HG03378 (cell line): ENCODE measurements around the gene RAB3IL1.

Source experiments
- ATAC-seq: cut with Tn5 transposase; IDR thresholded peaks from one replicate; pipeline ENCODE4 v1.9.1; 2021; ENCODE audit warnings: mild to moderate bottlenecking, moderate library complexity; ENCODE audit not compliant: unreplicated experiment

The RAB3IL1 gene

DNA sequence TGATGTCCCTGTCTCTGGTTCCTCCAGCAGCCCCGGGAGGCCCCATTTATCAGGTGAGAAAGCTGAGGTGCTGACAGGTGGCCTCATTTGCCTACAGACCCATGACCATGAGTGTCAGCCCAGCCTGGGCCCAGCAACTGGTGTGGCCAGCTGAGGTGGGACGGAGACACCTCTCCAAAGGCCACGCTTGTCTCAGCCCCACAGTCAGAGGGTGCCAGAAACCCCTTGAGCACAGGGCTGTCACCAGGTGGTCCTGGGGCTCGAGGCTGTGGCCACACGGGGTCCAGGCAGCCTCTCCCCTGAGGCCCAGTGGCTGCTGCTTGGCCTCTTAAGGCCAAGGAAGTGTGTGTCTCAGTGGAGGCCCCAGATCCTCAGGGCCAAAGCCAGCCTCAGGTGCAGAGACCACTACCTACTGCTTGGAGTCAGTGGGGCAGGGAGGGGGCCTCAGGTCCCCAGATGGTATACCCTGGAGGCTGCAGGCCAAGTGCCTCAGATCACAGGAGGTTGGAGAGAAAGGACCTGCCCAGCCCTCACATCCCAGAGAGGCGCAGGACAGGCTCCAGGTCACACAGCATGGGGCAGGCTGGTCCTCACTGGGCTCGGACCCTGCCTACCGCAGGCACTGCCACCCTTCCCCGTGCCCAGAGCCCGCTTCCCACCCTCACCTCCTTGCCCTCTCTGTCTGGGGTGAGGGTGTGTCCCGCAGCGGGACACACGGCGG, 11.4 kb downstream of the RAB3IL1 start:
- no peak for ATAC-seq

DNA sequence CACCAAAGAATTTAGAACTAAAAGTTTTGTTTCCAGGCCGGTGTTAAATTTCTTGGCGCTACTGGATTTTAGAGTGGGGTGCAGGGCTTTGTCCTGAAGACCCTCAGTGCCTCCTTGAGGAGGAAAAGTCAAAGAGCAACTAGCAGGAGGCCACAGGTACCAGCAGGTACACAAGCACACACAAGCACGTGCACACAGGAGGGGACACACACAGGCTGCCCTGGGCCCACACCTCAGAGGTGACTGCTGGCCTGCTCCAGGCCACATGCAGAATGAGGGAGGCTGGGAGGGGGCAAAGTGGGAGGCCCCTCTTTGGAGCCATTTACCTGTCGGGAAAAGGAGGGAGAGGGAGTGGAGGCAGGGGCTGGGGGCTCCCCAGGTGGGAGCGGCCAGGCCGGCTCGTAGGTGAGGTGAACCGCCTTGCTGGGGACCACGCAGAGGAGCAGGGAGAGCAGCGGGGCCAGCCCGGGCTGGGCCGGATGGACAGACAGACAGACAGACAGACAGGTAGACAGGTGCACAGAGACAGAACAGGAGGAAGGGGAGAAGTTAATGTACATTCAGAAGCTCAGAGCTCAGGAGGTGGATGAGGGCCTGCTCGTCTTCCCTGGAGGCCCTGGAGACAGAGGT, 12.2 kb downstream of the RAB3IL1 start:
- ATAC-seq: no peak

DNA sequence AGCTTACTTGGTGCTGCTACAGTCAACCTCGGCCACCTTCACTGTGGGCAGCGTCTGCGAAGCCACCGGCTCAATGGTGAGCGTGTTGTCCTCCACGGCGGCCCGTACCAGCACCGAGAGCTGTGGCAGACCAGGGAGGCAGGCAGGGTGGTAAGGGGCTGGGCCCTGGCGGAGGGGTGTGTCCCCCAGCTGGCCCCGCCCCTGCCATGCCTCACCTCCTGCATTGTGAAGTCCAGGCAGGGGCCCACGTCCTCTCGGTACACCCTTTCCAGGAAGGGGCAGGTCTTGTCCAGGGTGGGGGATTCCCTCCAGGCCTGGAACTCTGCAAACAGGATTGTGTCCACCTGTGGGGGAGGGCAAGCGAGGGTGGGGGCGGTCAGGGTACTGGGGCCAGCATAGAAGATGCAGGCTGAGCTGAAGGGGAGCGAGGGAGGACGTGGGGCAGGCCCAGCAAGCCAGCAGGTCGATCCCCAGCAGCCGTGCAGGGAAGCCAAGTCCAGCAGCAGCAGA, 12.8 kb downstream of the RAB3IL1 start:
- no peak for ATAC-seq

DNA sequence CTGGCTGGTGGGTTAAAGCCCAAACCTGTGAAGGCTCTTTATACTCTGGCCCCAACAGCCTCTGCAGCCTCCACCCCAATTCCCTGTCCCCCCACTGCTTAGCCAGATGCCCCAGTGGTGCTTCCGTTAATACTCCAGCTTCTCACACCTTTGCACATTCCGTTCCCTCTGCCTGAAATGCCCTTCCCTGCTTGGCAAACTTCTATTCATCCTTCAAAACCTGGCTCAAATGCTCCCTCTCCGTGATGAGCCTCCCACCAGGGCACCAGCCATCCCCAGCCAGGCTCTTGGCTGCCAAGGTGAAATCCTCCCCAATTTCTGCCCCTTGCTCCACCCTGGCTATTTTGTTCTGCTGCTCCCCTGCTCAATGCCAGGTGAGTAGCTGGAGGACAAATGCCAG, 13.5 kb downstream of the RAB3IL1 start:
- ATAC-seq: no peak

DNA sequence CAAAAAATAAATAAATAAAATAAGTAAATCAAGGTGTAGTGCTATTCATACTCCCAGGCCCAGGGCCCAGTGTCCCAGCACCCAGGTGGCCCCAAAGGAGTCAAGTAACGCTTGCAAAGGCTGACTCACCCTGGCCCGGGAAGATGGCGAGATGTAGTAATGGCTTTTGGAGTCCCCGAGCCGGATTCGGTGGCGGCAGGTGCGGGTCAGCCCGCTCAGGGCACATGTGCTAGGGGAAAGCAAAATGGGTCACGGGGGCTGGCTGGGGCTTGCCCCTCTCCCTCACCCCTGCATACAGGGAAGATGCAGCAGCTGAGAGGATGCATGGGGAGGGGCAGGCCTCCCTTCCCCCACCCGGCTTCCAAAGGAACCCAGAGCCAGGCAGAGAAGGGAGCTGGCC, 15.1 kb downstream of the RAB3IL1 start:
- no peak for ATAC-seq

DNA sequence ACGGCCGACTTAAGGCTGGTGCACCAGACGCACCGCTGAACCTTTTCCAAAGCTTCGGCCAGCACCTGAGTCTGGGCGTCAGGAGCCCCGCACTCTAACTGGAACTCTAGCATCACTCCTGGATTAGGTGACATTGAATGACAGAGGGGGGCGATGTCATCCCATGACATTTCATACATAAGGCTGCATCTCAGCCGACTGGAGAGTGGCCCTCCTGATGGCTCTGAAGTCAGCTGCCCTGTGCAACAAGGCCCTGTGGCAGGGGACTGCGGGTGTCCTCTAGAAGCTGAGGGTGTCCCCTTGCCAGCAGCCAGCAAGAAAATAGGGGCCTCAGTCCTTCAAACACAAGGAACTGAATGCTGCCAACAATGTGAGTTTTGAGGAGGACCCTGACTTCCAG, 16.0 kb downstream of the RAB3IL1 start:
- ATAC-seq: no peak

DNA sequence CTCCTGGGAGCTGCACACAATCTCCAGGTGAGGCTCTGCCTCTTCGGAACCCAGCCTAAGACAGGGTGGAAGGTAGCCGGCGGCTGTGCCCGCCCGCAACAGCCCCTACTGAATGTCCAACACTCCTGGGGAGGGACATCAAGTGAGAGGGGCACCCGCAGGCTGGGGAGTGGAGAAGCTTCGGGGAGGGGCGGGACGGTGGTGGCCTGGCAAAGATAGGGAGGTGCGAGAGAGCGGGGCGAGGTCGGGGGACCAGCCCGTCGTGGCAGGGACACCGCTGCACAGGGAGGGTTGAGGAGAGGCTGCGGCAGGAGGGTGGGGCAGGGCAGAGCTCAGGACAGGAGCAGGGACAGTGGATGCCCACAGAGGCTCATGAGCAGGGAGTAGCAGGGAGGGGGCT, 17.1 kb downstream of the RAB3IL1 start:
- no peak for ATAC-seq

DNA sequence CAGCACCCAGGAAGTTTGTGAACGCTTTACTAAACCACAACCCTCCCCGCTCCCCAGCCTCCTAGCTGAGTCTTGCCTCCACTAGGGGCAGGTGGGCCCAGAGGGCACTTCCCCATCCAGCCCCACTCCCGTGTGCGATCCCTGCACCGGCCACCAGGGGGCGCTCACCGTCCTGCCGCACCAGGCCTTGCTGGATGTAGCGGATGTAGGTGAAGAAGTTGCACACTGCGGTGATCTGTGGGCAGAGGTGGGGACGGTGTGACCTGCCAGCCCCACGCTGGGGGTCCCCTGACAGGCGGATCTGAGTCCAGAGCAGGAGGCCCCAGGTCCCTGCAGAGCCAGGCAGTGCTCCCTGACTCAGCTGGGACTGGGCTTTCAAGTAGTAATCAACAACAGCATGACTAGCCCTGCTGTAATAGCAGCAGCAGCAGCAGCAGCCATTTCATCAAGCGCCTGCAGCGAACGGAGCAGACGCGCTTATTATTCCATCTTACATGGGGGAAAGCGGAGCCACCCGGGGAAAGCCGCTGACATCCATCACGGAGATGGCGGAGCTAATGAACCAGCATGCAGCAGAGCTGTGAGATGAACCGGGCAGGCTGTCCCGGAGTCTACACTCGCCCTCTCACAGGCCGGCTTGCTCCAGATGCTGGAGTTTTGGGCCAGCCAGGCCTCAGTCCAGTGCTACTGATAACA, 18.1 kb downstream of the RAB3IL1 start:
- ATAC-seq: no peak

DNA sequence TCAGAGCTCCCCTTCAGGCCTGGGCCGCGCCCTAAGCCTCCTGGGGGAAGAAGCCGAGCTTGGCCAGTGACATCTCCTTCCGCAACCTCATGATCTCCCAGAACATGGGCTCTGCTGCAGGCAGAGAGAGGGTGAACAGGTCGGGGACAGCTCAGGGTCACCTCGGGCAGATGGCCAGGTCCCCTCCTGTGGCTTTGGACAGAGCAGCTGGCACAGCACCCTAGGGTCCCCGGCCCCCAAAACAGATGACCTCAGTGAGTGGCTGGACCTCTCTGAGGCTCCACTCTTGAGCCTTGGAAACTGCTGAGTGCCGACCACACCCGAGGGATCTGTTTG, 19.2 kb downstream of the RAB3IL1 start:
- ATAC-seq: no peak

DNA sequence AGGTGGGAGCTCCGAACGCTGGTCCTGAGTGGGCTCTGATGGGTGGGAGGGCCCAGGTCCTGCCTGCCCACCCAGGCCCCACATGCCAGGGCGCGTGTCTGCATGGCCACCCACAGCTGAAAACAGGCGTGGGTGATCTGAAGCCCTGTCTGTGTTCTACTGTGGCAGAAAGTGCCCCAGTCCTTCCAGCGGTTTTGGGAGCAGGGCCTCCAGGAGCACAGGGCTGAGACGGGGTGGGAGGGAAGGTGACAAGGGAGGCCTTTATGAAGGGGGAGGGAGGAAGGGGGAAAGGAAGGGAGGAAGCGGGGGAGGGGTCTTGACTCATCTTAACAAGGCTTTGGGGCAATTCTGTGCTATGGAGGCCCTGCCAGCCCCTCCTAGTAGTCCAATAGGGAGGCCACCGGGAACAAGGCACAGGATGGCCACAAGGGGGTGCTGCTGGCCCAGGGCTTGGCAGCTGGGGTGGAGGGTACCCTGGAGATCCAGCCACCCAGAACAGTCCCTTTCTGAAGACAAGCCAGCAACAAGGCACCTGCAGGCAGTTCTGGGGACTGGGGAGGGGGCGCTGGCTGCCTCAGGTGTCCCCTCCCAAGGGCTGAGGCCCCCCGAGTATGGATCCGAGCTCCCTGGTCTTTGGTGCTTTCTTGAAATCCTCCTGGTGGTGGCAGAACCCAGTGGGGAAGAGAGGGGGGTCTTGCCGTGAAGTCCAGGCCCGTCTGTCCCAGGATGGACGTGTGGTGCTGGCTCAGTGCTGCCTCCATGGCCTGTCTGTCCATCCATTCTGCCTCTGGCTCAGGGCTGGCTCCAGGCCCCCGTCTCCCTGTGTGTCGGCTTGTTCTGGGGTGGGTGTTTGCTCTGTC, 19.7 kb downstream of the RAB3IL1 start:
- no peak for ATAC-seq

DNA sequence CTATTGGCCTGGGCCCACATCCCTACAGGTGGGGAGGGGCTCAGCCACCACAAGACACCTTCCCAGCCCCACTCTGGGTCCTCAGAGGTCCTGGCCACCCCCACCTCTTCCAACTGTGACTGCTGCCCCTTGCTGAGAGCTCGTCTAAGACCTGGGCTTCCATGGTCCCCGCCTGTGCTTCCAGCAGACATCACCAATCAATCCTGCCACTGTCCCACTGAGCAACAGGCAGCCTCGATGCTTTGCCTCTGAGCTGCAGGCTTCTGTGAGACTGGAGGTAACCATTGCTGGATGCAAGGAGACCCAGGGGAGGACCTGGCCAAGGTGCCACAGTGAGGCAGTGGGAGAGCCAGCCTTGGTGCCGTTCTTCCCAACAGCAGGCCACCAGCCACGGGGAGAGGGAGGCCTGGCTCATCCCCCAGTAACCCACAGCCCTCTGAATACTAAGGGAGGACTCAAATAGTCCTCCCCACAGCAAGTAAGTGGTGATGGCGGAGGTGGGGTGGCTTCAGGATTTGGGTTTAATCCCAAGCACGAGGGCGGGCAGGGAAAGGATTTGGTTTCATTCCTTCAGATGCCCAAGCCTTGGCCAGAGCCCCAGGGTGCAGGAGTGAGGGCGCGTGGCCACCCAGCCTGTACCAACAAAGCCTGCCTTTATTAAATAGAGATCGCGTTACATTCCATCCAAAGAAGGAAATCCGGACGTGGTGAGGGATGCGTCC, 20.5 kb downstream of the RAB3IL1 start:
- ATAC-seq: no peak

DNA sequence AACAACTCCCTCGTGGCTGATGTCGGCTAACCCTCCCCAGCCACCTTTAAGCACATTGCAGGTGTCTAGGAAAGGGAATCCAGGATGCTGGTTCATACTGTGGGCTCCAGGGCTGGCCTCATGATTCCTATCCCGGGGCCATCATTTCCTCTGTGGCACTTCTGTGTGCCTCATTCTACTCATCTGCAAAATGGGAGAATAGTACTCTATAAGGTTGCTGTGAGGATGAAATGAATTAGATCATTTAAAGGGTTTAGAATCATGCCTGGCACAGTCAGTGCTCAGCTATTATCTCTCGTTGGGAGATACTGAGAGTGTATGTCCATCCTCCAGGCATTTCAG, 21.7 kb downstream of the RAB3IL1 start:
- ATAC-seq: no peak

DNA sequence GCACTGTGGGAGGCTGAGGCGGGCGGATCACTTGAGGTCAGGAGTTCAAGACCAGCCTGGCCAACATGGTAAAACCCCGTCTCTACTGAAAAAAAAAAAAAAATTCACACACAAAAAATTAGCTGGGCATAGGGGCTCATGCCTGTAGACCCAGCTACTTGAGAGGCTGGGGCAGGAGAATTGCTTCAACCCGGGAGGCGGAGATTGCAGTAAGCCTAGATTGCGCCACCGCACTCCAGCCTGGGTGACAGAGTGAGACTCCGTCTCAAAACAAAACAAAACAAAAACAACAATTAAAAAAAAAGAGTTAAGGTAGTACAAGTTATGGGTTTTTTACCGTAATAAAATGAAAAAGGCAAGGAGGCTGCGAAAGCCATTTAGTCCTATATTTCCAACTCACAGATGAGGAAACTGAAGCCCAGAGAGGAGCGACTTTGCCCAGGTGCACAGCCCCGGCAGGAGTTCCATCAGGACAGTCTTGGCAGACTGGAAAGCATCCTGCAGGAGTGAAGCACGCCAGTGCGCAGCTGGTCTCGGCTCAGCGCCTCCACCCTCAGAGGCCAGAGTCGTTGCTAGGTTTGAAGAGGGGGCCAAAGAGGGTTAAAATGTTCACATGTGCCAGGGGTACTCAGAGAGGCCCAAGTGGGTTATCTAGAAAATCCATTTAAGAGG, 22.2 kb downstream of the RAB3IL1 start:
- no peak for ATAC-seq

DNA sequence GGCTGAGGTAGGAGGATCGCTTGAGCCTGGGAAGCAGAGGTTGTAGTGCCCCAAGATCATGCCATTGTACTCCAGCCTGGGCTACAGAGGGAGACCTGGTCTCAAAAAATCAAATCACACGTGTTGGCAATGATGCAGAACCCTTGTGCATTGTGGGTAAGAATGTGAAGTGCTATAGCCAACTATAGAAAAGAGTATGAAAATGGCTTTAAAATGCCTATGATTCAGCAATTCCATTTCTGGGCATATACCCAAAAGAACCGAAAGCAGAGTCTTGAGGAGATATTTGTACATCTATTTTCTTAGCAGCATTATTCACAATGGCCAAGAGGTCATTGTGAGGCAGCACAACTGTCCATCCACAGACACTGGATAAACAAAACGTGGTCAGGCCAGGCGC, 23.4 kb downstream of the RAB3IL1 start:
- no peak for ATAC-seq

DNA sequence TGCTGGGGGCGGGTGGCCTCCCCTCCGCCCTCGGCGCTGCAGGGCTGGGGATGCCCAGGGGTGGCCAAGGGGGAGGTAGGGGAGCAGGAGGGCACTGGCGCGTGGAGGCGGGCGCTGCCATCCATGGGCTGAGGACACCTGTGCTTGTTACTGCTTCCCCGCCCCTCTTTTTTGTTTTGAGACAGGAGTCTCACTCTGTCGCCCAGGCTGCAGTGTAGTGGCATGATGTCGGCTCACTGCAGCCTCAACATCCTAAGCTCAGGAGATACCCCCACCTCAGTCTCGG, 25.3 kb downstream of the RAB3IL1 start:
- no peak for ATAC-seq

DNA sequence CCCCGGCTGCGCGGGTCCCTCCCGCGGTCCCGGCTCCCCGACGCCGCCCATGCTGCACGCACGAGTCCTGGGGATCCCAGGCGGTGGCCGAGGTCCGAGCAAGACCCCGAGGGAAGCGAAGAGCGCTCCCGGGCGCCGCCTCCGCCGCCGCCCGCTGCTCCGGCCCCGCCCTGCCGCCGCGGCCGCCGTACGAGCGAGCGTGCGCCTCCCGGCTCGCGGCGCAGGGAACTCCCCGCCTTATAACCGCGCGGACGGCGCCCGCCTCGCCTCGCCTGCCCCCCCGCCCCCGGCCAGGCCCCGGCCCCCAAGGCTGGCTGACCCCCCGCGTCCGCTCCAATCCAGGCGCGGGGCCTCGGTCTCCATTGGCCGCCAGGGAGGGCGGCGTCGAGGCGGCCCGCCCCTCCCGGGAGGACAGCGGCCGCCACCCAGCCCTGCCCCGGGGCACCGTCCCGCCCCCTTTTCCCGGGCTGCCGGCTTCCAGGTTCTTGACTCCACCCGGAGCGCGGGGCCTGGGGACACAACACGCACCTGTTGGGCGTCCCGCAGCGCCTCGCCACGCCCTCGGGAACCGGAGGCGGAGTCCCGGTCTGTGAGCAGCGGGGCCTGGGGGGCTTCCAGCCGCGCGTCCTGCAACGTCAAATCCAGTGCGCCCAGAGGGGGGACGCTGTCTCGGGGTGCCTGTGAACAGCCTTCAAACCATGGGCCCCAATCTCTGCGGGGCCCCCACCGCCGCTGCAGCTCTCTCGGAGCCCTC, 25.9 kb downstream of the RAB3IL1 start, which contains the start of gene FADS3:
Gene FADS3, minus strand, starts transcription at position 215 of the 754 bp plus-strand sequence. Its CDS starts 164 bp downstream, at position 51.
- ATAC-seq: no peak

DNA sequence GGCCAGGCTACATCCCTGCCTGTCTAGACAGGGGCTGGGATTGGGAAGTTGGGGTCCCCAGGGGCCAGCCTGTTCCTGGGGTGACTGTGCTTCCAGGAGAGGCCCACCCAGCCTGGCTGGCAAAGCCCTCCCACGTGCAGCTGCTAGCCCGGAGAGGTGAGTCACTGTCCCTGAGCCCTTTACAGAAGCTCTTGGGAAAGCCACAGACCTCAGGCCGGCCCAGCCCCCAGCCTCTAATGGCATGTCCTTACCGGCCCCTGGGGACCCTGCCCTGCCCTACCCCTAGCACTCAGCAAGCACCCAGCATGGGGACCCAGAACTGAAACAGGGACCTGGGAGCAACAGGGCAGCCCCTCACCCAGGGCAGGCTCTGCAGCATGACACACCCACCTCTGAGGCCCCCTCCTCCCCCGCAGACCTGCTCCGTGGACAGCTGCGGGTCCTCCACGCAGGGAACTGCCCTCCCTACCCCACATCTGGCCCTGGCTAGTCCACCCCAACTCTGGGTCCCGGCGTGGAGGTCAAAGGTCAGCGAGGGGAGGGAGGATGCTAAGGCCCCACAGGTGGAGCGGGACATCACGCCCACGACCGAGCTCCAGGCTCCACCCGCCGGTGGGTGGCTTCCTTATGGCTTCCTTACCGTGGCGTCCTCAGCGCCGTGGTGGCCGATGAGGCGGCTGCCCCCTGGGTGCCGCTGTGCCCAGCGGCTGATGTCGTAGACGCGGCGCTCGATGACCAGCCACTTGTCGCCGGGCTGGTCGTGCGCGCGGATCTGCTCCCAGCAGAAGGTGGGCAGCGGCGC, 26.6 kb downstream of the RAB3IL1 start:
- no peak for ATAC-seq

DNA sequence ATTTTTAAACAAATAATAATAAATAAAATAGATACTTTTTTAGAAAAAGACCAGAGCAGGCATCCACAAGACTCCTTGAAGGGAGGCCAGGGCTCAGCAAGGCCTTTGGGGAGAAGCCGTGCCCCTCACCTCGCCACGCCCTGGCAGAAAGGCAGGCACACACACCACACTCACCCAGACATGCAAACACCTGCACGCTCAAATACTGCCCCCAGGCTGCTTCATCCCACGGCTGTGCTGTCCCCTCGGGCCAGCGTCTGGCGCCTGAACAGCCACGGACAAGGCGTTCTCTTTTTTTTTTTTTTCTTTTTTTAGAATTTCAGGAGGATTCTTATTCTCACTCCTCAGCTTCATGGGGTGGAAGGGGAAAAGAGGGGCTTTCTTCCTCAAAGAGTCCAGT, 27.5 kb downstream of the RAB3IL1 start:
- no peak for ATAC-seq

DNA sequence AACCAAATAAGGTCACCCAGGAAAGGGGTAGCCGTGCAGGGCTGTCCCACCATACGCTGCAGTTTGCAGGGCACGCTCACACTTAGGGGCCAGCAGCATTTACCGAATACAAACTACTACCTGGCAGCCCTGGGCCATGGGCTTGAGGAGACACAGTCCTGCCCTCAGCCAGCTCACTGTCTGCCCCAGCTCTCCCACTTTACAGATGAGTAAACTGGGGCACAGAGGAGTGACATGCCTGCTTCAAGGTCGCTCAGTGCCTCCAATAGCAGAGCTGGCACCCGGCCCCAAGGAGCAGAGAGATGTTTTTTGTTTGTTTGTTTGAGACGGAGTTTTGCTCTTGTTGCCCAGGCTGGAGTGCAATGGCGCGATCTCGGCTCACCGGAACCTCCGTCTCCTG, 28.8 kb downstream of the RAB3IL1 start:
- ATAC-seq: no peak
